IPS DF 19.7 (cell line): ENCODE data around the gene HEXD.

Source experiments
- DNase-seq: peaks from one replicate; pipeline ENCODE4 v3.0.0-alpha.2; 2013; ENCODE audit warnings: low read depth, low spot score

HEXD gene

DNA sequence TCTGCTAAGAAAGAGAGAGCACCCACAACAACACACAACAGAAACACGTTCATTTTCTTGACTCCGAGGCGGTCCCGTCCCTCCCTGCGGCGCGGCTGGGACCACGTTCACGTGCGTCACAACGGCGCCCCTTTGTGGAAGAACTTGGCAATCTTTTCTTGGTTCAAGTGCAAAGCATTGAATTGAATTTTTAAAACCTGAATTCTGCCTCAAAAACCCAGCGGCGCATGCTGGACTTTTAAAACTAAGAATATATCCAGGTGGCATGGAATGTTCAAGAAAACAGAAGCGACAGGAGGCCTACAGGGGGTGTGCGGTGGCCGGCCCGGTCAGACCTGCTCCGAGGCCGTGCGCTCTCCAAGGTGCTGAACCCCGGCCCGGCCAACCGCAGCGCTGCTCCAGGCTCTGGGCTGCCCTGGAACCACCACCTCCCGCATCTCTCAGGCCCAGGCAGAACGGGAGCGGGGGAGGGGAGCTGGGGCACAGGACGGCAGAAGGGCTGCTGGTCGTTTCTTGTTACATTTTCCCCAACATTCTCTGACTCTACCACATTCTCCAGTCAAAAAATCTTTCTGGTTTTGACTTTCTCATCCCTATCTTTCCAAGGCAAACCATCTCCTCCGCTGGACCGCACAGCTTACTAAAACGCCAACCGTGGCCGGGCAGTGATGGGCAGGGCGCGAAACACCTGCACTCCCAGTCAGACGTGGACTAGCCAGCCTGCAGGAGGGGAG is 3.4 kb upstream of the HEXD start:
- no peak for DNase-seq

DNA sequence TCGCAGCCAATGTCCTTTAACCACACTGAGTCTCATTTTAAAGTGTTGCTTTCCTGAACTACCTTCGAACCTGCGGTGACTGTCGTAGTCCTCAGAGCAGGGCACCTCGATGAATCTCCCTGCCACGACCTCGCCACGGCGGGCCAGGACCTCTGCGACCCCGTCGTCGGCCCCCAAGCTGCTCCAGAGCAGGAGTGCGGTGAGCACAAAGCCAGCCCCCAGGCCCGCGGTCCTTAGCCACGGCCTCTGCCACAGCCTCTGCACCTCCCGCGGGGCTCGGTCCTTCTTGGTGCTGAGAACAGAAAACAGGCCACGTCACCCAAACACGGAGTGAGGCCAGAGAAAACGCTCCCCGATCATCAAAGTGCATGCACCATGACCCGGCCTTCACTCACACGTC is 2.8 kb upstream of the HEXD start:
- DNase-seq: no peak

DNA sequence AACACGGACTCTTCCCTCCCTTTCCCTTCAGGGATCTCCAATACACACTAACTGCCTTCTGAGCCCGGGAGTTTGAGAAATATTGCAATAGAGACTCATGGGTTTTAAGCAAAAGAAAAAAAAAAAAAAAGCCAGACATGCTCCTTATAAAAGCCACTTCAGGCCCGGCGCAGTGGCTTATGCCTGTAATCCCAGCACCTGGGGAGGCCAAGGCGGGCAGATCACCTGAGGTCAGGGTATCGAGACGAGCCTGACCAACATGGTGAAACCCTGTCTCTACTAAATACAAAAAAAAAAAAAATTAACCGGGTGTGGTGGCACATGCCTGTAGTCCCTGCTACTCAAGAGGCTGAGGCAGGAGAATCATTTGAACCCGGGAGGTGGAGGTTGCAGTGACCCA is 2.4 kb upstream of the HEXD start:
- no peak for DNase-seq

DNA sequence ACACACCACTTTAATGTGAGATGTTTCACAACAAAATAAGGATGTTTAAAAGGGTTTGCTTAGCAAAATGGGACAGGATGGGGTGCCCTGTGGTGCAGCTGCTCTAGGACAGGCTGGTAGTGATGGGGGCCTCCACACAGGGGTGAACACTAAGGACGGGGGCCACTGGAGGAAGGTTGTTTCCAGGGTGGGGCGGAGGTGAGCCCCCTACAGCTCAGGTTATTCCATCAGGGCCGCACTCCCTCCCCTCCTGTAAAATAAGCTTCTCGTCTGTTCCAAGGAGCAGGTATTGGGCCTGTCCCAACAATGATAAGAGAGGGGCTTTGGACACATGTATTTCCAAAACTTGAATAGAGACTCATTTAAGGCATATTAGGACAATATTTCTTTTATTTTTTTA is 1.9 kb upstream of the HEXD start:
- DNase-seq: no peak

DNA sequence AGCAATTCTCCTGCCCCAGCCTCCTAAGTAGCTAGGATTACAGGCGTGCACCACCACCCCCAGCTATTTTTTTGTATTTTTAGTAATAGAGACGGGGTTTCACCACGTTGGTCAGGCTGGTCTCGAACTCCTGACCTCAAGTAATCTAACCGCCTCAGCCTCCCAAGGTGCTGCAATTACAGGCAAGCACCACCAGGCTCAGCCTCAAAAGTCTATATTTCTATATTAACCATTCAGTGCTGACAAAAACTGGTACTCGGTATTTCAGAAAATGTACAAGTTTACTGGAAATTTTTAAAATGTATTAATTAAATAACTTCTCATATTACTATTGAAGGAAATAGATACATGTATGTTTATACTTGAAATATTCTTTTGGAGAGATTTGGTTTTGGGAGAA is 1.4 kb upstream of the HEXD start:
- no peak for DNase-seq

DNA sequence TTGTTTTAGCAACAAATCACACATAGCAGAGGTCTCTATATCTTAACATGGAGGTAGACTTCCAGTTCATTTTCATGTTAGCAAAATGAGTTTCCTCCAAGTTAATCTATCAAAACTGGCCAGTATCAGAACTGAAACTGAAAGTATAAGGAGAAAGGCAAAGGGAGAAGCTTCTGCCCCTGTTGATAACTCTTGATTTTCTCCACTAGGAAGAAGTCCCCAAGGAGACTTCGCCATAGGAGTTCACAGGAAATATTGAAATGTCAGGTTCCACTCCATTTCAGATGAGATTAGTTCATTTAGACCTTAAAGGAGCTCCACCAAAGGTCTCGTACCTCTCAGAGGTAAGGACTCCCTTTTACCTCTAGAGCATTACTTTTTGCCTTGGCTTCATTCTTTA is 1.4 kb downstream of the HEXD start:
- DNase-seq: no peak

DNA sequence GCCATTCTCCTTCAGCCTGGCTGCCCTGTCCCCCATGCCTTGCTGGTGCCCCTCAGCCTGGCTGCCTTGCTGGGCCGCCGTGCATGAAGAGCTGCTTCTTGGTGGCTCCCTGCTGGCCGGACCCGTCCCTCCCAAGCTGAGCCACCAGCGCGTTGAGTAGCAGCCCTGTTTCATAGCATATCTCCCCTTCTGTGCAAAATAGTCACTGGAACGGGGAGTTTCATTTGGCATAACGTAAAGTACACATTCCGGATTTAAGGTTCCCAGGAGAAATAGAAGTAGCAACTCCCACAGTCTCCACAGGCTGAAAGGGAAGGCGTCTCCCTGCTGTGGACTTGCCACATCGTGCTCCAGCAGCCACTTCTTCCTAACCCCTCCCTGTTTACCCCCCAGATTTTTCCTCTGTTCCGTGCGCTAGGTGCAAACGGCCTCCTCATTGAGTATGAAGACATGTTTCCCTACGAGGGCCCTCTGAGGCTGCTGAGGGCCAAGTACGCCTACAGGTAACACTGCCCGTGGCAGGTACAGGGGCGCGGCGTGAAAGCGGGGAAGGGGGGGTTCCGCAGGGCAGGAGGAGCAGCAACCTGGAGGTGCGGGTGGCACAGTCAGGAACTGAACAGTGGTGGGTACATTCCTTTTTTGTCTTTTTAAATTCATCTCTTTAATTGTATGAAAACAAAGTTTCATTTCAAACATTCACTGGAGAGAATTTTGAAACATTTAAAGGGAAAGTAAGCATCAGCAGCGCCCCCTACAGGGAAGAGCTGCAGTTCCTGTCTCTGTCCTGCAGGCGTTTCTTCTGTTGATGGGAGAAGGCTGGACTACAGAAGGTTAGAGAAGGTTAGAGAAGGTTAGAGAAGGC is 6.1 kb downstream of the HEXD start:
- no peak for DNase-seq

DNA sequence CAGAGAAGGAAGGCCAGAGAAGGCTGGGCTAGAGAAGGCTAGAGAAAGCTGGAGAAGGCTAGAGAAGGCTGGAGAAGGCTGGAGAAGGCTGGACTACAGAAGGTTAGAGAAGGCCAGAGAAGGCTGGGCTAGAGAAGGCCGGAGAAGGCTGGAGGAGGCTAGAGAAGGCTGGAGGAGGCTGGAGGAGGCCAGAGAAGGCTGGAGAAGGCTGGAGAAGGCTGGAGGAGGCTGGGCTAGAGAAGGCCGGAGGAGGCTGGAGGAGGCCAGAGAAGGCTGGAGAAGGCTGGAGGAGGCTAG is 6.7 kb downstream of the HEXD start:
- DNase-seq: no peak

DNA sequence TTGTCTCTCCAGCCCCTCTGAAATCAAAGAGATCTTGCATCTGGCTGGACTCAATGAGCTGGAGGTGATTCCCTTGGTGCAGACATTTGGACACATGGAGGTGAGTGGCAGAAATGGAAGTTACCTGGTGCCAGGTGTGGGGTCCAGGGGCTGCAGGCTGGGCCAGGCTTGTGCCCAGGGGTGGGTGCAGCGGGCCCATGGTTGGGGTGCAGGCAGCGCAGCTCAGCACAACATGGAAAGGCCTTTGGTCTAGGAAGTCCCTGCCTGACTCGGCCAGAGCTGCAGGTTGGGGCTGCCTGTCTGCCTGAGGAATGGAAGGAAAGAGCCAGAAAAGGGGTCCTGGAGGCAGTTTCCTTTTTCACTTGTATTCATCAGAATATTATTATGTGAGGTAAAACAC is 10.4 kb downstream of the HEXD start:
- DNase-seq: no peak

DNA sequence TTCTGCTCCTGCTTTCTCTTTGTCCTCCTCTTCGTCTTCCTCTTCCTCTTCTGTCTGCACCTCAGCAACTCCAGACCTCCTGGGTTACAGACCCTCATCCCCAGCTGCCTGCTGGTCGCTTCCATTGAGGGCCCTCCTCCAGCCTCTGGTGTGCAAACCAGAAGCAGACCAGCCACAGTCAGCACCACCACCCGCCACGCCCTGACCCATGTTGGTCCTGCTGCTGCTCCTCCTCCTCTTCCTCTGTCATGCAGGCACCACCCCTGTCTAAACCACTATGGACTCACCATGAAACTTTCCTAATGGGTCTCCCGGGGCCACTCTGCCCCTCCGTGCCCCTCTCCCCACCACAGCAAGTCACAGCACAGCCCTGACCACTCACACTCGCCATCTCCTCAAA is 11.7 kb downstream of the HEXD start:
- DNase-seq: no peak

DNA sequence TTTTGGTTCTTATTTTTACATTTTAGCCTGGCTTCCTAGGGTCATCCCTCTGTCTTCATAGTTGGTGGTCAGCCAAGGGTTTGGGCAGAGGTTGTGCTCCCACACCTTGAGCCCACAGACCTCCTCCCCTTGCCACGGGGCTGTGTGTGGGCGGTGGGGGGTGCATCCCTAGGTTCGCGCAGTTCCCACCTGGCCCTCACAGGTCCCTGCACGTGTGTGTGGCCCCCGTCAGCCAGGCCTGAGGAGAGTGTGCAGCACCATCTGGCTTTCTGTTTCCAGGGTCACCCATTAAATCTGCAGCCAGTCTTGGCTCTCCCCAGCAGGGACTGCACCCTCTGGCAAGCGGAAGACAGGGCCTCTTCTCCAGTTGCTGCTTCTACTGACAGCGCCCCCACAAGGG is 13.9 kb downstream of the HEXD start:
- no peak for DNase-seq

DNA sequence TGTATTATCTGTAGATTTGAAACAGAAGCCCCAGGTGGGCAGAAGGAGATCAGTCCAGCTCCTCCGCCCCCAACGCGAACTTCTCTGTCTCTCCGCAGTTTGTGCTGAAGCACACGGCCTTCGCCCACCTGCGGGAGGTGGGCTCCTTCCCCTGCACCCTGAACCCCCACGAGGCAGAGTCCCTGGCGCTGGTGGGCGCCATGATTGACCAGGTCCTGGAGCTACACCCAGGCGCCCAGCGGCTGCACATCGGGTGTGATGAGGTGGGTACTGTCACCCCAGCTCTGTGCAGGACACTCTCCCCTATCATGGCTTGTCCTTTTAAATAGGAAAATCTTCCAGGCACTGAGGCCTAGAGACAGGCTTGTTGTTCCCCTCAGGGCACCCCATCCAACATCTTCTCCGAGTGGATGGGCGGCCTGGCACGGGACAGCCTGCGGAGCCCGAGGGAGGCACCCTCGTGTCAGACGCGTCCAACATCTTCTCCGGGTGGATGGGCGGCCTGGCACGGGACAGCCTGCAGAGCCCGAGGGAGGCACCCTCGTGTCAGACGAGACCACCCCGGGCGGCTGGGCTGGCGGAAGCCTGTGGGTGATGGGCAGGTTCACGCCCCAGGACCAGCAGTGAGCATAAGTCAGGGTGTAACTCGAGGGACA is 15.5 kb downstream of the HEXD start:
- DNase-seq: no peak

DNA sequence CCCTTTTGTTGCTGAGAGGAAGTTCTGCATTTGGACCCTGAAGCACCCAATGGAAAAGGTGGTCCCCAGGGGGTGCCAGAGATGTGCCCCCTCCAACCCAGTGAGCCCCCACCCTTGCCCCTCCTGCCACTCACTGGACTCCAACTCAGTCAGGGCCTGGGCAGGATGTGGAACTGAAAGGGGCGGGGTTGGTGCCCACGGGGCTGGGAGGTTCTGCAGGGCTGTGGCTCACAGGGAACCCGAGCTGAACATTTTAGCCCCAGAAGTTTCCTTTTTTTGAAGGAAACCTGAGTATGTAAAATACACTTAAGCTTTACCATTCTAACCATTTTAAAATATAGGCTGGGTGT is 16.0 kb downstream of the HEXD start:
- DNase-seq: no peak

DNA sequence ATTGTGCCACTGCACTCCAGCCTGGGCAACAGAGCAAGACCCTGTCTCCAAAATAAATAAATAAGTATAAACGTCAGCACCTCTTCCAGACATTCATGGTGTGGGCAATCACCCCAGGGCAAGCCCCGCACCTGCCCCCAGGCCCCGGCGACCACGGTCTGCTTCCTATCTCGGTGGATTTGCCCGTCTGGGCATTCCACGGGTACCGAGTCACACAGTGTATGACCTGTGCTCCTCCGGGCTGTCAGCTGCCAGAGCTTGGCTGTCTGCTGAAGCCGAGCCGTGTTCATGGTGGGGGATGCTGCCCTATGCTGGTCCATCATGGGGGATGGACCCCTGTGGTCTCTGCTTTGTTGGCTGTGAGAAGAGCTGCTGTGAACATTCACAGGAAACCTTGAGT is 17.0 kb downstream of the HEXD start:
- DNase-seq: no peak

DNA sequence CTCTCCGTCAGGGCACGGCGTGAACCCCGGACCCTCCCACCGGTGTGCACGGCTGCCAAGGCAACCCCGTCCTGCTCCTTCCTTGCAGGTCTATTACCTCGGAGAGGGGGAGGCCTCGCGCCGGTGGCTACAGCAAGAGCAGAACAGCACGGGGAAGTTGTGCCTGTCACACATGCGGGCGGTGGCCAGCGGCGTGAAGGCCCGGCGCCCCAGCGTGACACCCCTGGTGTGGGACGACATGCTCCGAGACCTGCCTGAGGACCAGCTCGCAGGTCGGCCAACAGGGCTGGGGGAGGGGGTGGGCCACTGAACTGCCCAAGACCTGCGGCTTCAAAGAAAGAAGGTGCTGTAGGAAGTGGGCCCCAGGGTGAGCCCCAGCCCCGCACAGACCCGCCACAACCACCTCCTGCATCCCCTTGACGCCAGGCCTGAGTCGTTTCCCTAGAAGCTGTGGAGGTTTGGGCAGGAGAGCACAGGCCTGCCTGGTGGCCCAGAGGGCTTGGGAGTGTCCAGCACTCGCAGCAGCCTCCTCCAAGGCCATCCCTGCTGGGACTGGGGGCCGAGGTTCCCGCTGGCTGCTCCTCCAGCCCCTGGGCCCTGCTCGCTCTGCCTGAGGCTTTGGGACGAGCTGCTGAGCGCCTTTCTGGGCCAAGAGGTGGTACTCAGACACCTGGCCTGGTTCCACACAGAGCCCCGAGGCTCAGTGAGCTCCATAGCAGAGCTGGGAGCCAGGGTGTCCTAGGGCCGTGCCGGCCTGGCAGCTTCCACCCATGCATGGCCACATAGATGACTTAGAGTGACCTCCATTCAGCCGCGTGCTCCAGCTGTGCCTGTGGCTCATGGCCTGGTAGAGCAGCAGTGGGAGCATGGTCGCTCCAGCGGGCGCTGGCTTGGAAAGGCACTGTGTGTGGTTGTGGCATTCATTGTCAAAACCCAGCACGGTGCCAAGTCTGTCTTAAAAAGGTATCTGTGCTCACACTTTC is 17.7 kb downstream of the HEXD start:
- DNase-seq: no peak

DNA sequence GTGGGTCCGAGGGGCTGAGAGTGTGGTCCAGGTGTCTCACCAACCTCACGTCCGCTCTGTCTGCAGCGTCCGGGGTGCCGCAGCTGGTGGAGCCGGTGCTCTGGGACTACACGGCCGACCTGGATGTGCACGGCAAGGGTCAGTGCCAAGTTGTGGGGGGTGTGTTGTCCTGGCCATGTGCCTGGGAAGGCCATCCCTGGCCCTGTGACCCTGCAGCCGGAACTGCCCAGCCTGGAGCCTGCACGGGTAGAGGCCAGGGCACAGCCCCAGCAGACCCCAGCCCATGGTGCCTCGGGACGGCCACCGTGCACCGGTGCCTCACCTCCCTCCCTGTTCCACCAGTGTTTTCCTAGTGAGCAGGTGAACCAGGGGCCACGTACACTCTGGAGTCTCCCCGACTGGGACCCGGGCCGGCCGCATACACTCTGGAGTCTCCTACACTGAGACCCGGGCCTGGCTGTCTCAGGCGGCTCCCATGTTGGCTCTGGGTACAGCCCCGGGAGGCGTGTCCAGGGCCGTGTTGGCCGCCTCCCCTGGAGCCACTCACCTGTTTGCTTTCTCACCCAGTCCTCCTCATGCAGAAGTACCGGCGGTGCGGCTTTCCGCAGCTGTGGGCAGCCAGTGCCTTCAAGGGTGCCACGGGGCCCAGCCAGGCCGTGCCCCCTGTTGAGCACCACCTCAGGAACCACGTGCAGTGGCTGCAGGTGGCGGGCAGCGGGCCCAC is 18.6 kb downstream of the HEXD start:
- no peak for DNase-seq

DNA sequence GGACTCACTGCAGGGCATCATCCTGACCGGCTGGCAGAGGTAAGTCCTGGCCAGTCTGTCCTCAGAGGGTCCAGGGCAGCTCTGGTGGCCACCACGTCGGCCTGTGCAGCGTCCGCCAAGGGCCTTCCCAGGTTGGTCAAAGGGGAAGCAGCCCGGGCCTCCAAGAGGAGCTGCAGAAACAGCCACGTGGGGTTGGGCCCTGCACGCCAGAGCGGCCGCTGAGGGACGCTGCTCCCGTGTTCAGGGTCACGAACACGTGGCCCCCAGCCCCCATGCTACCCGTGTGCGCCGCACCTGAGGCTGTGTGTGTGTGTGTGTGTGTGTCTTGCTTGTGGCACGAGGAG is 19.1 kb downstream of the HEXD start:
- DNase-seq: no peak

DNA sequence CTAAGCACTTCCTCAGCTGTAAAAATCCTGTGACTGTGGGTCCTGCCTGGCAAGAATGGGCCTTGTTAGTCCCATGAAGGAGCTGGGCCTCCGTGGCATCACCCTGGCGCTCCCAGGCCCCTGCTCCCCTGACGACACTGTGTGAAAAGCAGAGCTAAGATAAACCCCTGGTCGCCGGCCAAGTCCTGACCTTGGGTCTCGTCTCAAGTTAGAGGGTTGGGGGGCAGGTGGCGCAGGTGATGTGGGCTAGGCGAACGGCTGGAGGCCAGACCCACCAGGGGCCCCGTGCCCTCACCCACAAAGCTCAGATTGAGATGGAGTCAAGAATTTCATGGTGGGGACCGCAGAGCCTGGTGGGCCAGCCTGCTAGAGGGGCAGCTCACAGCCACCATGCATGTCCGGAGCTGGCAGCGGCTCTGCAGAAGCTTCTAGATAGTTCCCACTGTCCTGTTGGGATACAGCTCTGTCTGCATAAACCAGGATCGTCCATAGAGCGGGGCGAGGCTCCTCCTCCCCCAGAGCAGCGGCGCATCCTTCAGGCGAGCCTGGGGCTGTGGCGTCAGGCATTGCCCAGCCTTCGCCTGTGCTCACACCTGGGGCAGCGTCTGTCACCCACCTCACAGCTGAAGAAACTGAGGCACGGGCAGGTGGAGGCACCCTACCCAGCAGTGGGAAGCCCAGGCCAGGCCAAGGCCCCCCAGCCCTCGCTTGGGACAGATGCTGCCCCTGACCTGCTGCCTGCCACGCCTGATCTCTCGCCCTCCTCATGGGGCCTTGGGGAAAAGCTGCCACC is 20.4 kb downstream of the HEXD start:
- no peak for DNase-seq

DNA sequence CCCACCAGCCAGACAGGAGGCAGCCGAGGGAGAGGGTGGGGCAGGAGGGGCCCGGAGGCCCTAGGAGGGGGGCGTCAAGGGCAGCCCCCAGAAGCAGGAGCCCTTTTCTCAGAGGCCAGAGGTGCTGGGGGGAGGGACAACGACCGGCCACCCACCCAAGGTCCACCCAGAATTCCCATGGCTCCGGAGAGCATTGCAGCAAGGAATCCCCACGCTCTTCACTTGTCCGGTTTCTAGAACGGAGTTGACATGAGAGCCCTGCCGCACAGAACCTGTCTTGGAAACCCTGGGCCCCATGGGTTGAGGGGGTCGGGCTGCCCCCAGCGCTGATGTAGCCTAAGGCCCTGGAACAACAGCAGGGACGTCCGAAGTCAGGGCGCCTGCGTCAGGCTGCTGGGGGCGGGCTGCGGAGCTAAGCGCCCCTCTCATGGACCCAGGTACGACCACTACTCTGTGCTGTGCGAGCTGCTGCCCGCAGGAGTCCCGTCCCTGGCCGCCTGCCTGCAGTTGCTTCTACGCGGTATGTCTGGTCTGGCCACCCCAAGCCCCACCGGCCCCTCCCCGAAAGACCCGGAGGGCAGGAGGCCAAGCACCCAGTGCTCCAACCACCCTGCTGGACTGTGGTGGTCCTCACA is 21.2 kb downstream of the HEXD start:
- DNase-seq: no peak

DNA sequence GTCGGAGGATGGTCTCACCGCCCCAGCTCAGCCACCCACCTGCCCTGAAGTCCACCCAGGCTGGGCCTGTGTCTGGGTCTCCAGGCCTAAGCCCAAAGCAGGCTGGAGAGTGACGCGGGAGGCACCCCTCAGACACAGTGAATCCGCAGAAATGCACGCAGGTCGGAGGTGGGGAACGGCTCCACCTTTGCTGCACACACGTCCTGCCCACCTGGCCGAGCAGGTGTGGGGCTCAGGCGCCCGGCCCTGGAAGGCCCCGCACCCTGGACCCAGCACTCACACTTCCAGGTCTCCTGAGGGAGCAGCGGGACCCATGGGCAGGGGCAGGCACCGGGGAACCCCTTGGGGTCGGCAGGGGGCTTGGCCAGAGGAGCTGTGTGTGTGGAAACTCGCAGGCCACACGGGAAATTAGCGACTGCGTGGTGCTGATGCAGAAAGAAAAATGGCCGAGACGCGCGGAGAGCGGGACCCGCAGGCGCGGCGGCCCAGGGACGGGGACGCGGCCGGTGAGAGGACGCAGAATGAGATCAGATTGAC is 21.8 kb downstream of the HEXD start:
- no peak for DNase-seq
